D721Med (cell line): Measurements from ENCODE around the gene UBAP1.
"Not testable (repeated sequence)": the region's sequence is repeated elsewhere in the genome, so short reads cannot be mapped to it uniquely, and the experiment has no call there.

Source experiments
- DNase-seq: peaks from one replicate; pipeline ENCODE4 v3.0.0; 2011; ENCODE audit warnings: low spot score; ENCODE audit not compliant: insufficient read length
- FAIRE-seq: peaks from 2 replicates; lab custom pipeline; 2011; peaks lifted over from hg19 to GRCh38; lab: Jason Lieb, UNC
- CTCF ChIP-seq: IDR thresholded peaks from 2 replicates; pipeline ENCODE4 v1.5.1; 2012; ENCODE audit warnings: mild to moderate bottlenecking, control low read depth; ENCODE audit not compliant: insufficient read depth; ENCODE audit errors: missing control alignments

Gene UBAP1

GRCh38 chr9:34211395-34211794, 32.6 kb downstream of the UBAP1 start:
- DNase-seq (no peak), FAIRE-seq (no peak)
- TF ChIP-seq CTCF = no peak

DNA sequence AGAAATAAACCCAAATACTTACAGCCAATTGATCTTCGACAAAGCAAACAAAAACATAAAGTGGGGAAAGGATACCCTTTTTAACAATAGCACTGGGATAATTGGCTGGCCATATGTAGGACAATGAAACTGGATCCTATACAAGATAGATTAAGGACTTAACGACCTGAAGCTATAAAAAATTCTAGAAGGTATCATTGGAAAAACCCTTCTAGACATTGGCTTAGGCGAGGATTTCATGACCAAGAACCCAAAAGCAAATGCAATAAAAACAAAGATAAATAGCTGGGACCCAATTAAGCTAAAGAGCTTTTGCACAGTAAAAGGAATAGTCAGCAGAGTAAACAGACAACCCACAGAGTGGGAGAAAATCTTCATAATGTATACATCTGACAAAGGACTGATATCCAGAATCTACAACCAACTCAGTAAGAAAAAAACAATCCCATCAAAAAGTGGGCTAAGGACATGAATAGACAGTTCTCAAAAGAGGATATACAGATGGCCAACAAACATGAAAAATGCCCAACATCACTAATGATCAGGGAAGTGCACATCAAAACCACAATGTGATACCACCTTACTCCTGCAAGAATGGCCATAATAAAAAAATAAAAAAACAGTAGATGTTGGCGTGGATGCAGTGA, 35.6 kb downstream of the UBAP1 start:
- not testable (repeated sequence) for DNase-seq

GRCh38 chr9:34216325-34216724, 37.5 kb downstream of the UBAP1 start:
- FAIRE-seq = no peak
- no peak for DNase-seq
- no peak for TF ChIP-seq CTCF

More for the DNA sequence above, 35.6 kb downstream of the UBAP1 start:
- not testable (repeated sequence) for FAIRE-seq

GRCh38 chr9:34217015-34217414, 38.2 kb downstream of the UBAP1 start:
- FAIRE-seq, DNase-seq: not testable (repeated sequence)

- TF ChIP-seq CTCF = no peak
- DNase-seq (no peak), FAIRE-seq (no peak)
Measured at GRCh38 chr9:34218446-34218845, 39.6 kb downstream of the UBAP1 start.

- TF ChIP-seq CTCF = no peak
- FAIRE-seq (no peak), DNase-seq (no peak)
Measured at GRCh38 chr9:34219421-34219820, 40.6 kb downstream of the UBAP1 start.

DNA sequence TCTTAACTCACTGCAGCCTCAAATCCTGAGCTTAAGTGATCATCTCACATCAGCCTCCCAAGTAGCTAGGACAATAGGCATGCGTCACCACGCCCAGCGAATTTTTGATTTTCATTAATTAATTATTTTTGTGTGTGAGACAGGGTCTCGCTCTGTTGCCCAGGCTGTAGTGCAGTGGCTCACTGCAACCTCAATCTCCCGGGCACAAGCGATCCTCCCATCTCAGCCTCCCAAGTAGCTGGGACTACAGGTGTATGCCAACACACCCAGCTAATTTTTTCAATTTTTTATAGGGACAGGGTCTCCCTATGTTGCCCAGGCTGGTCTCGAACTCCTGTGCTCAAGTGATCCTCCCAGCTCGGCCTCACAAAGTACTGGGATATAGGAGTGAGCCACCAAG, 41.4 kb downstream of the UBAP1 start:
- FAIRE-seq (no peak), DNase-seq (no peak)
- no peak for TF ChIP-seq CTCF

- TF ChIP-seq CTCF = no peak
- no peak for DNase-seq
- FAIRE-seq = no peak
Measured at GRCh38 chr9:34224349-34224748, 45.5 kb downstream of the UBAP1 start.

DNA sequence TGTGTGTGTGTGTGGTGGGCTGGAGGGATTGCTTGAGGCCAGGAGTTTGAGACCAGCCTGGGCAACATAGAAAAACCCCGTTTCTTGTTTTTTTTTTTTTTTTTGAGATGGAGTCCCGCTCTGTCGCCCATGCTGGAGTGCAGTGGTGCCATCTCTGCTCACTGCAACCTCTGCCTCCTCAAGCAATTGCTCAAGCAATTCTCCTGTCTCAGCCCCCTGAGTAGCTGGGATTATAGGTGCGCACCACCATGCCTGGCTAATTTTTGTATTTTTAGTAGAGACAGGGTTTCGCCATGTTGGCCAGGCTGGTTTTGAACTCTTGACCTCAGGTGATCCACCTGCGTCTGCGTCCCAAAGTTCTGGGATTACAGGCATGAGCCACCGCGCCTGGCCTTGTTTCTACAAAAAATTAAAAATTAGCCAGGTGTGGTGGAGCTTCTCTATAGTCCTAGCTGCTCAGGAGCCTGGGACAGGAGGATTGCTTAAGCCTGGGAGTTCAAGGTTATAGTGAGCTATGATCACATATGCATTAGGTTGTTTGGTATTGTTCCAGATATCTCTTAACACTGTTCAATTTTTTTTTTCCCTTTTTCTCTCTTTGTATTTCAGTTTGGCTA, 47.4 kb downstream of the UBAP1 start:
- not testable (repeated sequence) for FAIRE-seq

More for the DNA sequence above, 47.4 kb downstream of the UBAP1 start:
- DNase-seq = not testable (repeated sequence)
